Ovary (tissue), 9 donors: ENCODE measurements around the gene PPP2R5C. TPM values are rescaled to one million over a fixed set of nuclear protein-coding genes. Genes with fewer than 3 reads are reported as not detected.

Experiments used
- DNase-seq, 5 donors: peaks; one replicate each; pipeline ENCODE4 v3.0.0-alpha.2; 2019 to 2020
- H3K27ac ChIP-seq, 2 donors: fragments of 200-600 bp; one replicate each; pipeline versions ENCODE4 v1.5.1 to v1.8.0; 2019 to 2022
- H3K27me3 ChIP-seq: fragments of 200-600 bp; one replicate; pipeline ENCODE4 v1.8.0; 2022
- H3K36me3 ChIP-seq: fragments of 200-600 bp; sonication (generic); one replicate; pipeline ENCODE4 v1.5.1; 2019
- H3K4me1 ChIP-seq: one replicate; pipeline ENCODE4 v1.8.1; 2013; ENCODE audit warnings: mild to moderate bottlenecking, moderate library complexity; ENCODE audit not compliant: insufficient read depth
- H3K4me3 ChIP-seq: fragments of 200-600 bp; sonication (generic); one replicate; pipeline ENCODE4 v1.5.1; 2017
- H3K9me3 ChIP-seq, 2 donors: fragments of 200-600 bp in 1 of 2; sonication (generic) in 1 of 2; one replicate each; pipeline versions ENCODE4 v1.5.1 to v1.8.1; 2013 to 2019; ENCODE audit warnings: mild to moderate bottlenecking in 1 of 2, moderate library complexity in 1 of 2
- CTCF ChIP-seq, 3 donors: fragments of 450-650 bp in 2 of 3; fragments of 200-600 bp in 1 of 3; IDR thresholded peaks; one replicate each; pipeline versions ENCODE4 v1.5.1 to v1.8.0; 2016 to 2022; ENCODE audit warnings: antibody characterized with exemption in 3 of 3, mild to moderate bottlenecking in 1 of 3
- EP300 ChIP-seq: sonication (generic); formaldehyde crosslinking; IDR thresholded peaks from one replicate; pipeline ENCODE4 v1.6.1; 2017; ENCODE audit warnings: antibody characterized with exemption
- POLR2A ChIP-seq: fragments of 450-650 bp; IDR thresholded peaks from one replicate; pipeline ENCODE4 v1.6.1; 2017; ENCODE audit warnings: antibody characterized with exemption, mild to moderate bottlenecking, moderate library complexity
- WGBS, 3 donors: extraction: QIAGEN DNeasy Blood & Tissue Kit in 1 of 3; methylation state at CpG; one replicate each; pipeline versions ENCODE4 v1.1.5 to v1.1.7; 2013 to 2017; 5-methylcytosine and 5-hydroxymethylcytosine counted together
- intact Hi-C, 4 donors: fragments of 100-400 bp; cut with DNase I; formaldehyde crosslinking; loops; one replicate each; pipeline versions ENCODE4 v1.11.0 to v1.15.1; 2022 to 2023
- polyA plus RNA-seq, 2 donors: library from polyadenylated mRNA; stranded (reverse); fragments of 200-250 nt in 1 of 2; fragments of 350-450 nt in 1 of 2; fragmentation: Illumina TruSeq in 1 of 2; extraction: RNeasy Lipid Tissue Mini Kit (QIAGEN cat#74804) in 1 of 2; gene quantifications; one replicate each; pipeline ENCODE4 v1.2.3, GENCODE V29; 2013 to 2014
- total RNA-seq, 7 donors: library from RNA; depleted of rRNA in 2 of 7; stranded (reverse); fragments of >200 nt in 2 of 7; fragmentation: NEBNext Ultra II Directional in 3 of 7; extraction: Animal tissue kit (Norgen Biotek cat#: 25700) in 3 of 7; gene quantifications; one replicate each; pipeline versions ENCODE4 v1.1.0 to v1.2.4, GENCODE V29; 2016 to 2023
- donor health status: DM: no; HTN: no; CAD: no; lungs with moderate emphysema.
- donor health status: DM: no; HTN: no; CAD: no.
- donor health status: Bipolar disorder and iron deficiency.
- donor health status: DM: yes; HTN: yes; CAD: no.
- donor health status: DM: no; HTN: no; CAD: no.
- donor health status: DM: yes; HTN: yes; CAD: no.

PPP2R5C gene
- total and polyA plus RNA-seq, 9 donors, result 52.8 to 136 (median 96.6) TPM

DNA sequence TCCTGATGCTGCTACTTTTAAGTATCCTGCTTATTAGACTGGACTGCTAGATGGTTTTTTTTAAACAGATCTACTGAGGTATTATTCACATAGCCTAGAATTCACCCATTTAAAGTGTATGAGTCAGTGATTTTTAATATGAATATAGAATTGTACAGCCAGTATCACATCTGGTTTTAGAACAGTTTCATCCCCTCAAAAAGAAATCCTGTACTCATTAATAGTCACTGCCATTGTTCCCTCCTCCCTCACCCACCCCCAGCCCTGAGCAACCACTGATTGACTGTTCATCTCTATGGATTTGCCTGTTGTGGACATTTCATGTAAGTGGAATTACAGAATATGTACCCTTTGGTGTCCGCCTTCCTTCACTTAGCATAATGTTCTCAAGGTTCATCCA, 98.4 kb downstream of the PPP2R5C start:
- Histone ChIP-seq H3K27ac (no peak overlapping the region), H3K27me3 (no peaks in the 10 kb centered on the region), H3K36me3 (no peaks in the 10 kb centered on the region), H3K9me3 (no peaks in the 10 kb centered on the region), H3K4me3 (no peak overlapping the region), H3K4me1 (peaks cover 3% of the 10 kb centered on the region)
- TF ChIP-seq EP300, result no peak
- no peak for TF ChIP-seq CTCF (IDR thresholded peaks at IDR 0.05)
- no peak for TF ChIP-seq POLR2A
- 98 to 100% (median 99%) methylated on average over 1 of the region's 1 CpG for WGBS, 3 donors
- no peak for DNase-seq
- intact Hi-C loops, result no loop called here

DNA sequence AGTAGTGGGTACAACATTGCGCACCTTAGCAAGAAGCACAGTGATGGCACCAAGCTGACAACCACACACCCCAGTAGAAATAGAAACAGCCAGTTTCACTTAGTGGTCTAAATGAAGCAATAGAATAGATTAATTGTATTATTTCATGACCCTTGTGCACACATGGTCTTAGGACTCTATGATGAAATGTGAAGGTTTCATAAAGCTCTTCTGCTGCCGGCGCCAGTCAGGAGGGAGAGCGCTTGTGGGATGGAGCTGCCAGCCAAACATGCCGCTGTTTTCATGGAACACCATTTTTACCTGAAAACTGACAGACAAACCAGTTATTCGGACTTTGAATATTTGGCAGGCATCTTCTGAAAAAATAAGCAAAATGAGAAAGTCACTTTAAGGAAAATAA, 100.0 kb downstream of the PPP2R5C start:
- WGBS, 3 donors, result 95% methylated on average over 6 of the region's 6 CpGs
- Histone ChIP-seq H3K36me3 (no peaks in the 10 kb centered on the region), H3K4me1 (peaks cover 3% of the 10 kb centered on the region), H3K27ac (no peak overlapping the region), H3K4me3 (no peak overlapping the region), H3K9me3 (no peaks in the 10 kb centered on the region), H3K27me3 (no peaks in the 10 kb centered on the region)
- no peak for TF ChIP-seq EP300
- TF ChIP-seq POLR2A, result no peak
- TF ChIP-seq CTCF (IDR thresholded peaks at IDR 0.05), result no peak
- intact Hi-C loops, result no loop called here
- DNase-seq, result no peak

GRCh38 chr14:101862177-101862576, 100.7 kb downstream of the PPP2R5C start:
- no peak for DNase-seq
- WGBS, 3 donors, result 66 to 72% (median 67%) methylated on average over 4 of the region's 4 CpGs
- H3K9me3 ChIP-seq, result no peaks in the 10 kb centered on the region
- no peak overlapping the region for H3K27ac ChIP-seq
- intact Hi-C loops, result no loop called here
- no peak overlapping the region for H3K4me3 ChIP-seq
- no peaks in the 10 kb centered on the region for H3K27me3 ChIP-seq
- TF ChIP-seq CTCF (IDR thresholded peaks at IDR 0.05), result no peak
- no peak for TF ChIP-seq POLR2A
- no peak for TF ChIP-seq EP300
- peaks cover 3% of the 10 kb centered on the region for H3K4me1 ChIP-seq
- no peaks in the 10 kb centered on the region for H3K36me3 ChIP-seq

DNA sequence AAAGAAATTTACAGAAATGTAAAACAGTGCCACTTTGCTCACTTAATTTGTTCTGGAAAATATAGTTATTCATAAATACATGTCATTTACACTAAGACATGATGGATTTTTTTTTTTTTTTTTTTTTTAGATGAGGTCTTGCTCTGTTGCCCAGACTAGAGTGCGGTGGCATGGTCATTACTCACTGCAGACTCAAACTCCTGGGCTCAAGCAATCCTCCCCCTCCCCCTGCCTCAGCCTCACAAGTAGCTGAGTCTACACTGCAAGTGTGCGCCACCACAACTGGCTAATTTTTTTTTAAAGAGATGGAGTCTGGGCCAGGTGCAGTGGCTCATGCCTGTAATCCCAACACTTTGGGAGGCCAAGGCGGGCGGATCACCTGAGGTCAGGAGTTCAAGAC, 101.2 kb downstream of the PPP2R5C start:
- 84 to 96% (median 86%) methylated on average over 4 of the region's 4 CpGs for WGBS, 3 donors
- no peak for DNase-seq
- TF ChIP-seq POLR2A, result no peak
- no peak for TF ChIP-seq CTCF (IDR thresholded peaks at IDR 0.05)
- no peak for TF ChIP-seq EP300
- Histone ChIP-seq H3K36me3 (no peaks in the 10 kb centered on the region), H3K4me3 (no peak overlapping the region), H3K27ac (no peak overlapping the region), H3K9me3 (no peaks in the 10 kb centered on the region), H3K4me1 (peaks cover 3% of the 10 kb centered on the region), H3K27me3 (no peaks in the 10 kb centered on the region)
- intact Hi-C loops, result no loop called here

GRCh38 chr14:101865288-101865687, 103.8 kb downstream of the PPP2R5C start:
- WGBS, 3 donors, result 86 to 90% (median 87%) methylated on average over 9 of the region's 9 CpGs

More at GRCh38 chr14:101865288-101865687, 103.8 kb downstream of the PPP2R5C start:
- no peaks in the 10 kb centered on the region for H3K27me3 ChIP-seq
- H3K4me3 ChIP-seq, result no peak overlapping the region
- peaks cover 3% of the 10 kb centered on the region for H3K4me1 ChIP-seq
- H3K36me3 ChIP-seq, result no peaks in the 10 kb centered on the region
- DNase-seq, result no peak
- TF ChIP-seq POLR2A (no peak), EP300 (no peak), CTCF (IDR thresholded peaks at IDR 0.05) (no peak)
- intact Hi-C loops, result no loop called here
- H3K9me3 ChIP-seq, result no peaks in the 10 kb centered on the region
- no peak overlapping the region for H3K27ac ChIP-seq
